ENCODE results near the gene P4HTM.
A peak's percentile ranks its signal among the peaks of the same experiment; 100 is the strongest.
"Not testable (repeated sequence)": the region's sequence is repeated elsewhere in the genome, so short reads cannot be mapped to it uniquely, and the experiment has no call there.

P4HTM gene

DNA sequence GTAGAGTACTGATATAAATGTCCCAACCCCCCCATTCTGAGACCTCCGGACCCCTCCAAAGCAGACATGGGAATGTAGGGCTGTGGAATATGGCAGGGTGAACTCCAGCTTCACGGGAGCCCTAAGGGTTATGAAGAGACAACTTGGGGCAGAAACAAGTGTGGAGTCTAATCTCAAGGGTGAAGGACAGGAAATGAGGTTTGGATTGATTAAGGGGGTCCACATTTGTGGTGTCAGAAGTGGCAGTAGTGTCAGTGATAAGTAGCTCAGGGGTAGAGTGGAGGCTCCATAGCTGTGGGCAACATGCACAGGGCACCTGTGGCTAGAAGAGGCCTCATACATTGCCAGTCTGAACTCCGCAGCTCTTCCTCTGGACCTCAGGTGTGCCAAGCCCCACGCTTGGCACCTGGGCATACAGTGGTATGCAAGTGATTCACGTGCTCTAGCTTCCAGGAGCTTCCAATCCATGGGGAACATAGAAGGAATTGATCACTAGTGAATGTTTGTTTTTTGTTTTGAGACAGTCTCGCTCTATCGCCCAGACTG lies 4.1 kb upstream of the P4HTM start:
- DNase-seq, result no peak

DNA sequence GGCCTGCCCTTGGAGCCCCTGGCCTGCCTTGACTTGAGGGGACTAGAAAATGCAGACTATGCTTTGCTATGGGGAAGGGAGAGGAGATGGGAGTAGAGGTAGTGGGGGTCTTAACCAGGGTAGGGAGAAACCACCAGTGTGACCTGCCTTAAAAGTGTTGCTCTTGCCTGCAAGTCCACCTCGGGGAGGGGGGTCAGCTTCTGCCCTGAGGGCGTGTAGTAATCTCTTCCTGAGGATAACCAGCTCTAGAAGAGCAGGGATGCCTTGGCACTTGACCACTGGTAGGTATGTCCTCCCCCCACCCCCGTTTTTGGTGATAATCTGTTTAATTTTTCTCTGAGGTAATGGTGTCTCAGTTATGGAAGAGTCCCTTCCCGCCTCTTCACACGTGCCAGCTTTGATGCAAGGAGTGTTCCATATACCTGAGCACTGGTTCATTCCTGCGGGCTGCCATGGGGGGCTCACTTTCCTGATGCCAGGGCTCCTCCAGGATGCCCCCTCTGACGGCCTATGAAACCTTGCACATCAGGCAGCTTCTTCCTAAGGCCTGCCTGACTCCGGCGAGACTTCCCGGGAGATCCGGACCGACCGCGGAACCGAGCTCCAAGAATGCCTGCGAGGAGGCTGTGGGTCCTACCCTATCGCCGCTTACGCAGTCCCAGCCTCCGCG lies 780 bp upstream of the P4HTM start:
- DNase-seq, result peak; percentile 84

DNA sequence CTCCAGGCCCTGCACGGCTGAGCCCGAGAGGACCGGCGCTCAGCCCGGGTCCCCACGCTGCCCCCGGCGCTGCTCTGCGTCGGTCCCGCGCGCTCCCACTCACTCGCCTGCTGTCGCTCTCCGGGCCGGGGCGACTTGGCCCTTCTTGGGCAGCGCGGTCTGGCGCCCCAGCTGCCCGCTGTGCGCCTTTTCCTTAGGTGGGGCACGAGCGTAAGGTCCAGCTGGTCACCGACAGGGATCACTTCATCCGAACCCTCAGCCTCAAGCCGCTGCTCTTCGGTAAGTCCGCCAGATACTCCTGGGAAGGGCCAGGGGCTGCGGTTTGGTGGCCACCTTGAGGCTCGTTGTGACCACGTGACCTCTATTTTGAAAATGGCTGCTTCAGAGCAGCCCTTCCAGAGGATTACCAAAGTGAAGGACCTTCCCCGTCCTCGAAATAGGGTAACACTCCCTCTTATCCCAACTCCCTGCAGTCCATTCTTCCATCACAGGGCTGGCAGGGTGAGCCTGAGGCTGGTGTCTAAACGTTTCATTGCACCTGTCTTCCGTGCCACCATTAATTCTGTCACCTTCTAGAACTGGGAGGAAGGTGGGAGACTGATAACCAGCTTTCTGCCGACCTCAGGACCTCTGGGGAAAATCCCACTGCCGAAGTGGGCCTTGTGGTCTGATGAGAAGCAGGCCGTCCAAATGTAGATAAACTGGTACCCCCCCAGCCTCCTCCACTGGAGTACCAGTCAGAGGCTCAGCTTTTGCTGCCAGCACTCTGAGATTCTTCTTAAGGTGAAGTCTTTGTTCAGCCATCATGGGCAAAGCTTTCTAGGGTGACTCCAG lies 812 bp downstream of the P4HTM start:
- DNase-seq, result peak; percentile 68

DNA sequence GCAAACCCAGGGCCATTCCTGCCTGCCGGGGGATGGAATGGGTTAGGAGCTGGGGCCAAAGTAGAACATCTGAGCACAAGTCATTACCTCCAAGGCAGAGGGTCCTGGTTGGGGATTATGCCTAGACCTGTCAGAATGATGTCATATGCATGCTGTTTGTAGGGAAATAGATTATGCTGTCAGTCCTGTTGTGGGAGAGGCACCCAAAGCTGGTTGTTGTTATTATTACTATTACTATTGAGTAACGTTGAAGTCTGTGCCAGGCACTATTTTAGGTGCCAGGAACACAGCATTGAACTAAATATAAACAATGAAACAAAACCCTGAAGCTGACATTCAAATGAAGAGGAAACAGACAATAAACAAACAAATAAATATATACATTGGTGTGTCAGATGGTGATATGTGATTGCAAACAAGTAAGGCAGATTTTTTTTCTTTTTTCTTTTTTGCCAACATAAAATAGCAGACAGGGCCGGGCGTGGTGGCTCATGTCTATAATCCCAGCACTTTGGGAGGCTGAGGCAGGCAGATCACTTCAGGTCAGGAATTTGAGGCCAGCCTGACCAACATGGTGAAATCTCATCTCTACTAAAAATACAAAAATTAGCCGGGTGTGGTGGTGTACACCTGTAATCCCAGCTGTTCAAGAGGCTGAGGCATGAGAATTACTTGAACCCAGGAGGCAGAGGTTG lies 2.0 kb downstream of the P4HTM start:
- no peak for DNase-seq

DNA sequence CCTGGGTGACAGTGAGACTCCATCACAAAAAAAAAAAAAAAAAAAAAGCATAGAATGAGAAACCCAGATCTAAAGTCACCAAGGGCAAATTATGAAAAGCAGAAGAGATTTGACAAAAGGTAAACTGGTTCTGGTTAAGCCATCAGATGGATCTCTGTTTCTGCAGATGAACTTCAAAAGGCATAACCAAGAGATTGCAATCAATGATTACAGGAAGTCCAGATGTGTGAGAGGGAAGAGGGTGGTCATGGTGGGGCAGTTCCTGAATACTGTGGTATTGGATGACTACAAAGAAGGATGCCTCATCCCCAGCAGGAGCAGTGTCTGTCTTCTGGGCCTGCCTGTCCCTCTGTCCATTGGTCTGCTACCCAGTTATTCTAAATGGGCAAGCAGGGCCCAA lies 3.8 kb downstream of the P4HTM start:
- no peak for DNase-seq

DNA sequence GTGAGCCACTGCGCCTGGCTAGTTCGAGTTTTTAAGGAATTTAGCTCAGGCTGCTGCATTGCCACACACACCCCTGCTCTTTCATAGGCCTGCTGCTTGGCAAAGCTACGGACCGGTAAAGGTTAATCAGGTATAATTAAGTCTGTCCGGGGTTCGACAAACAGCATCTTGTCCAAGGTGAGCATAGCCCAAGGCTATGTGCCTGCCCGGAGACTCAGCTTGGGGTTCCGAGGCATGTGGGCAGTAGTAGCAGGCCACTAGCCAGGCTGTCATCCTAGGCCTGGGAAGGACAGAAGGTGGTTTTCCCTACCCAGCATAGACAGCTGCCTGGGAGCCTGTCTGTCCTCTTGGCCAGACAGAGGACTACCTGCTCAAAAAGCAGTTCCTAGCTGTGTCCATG lies 6.6 kb downstream of the P4HTM start:
- DNase-seq, result no peak

DNA sequence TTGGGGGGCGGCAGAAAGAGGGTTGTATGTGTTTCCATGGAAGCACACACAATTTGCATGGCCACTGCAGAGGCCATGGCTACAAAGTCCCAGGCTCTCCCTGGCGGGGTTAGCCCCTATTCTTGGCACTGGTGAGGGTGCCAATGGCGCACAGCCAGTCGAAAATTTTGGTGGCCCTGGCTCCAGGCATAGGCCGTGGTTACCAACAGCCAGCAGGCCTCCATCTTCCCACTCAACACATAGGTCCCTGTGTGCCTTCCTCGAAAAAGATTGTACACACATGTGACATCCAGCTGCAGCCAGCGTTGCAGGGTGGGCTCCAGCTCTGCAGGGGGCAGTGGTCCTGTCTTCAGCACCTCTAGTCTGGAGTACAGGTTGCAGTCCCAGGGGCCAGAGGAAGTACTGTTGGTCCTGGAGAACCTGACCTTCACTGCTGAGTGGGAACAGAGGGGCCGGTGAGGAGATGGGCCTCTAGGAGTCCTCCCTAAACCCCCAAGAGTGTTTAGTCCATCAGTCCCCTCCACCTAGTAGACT lies 7.1 kb downstream of the P4HTM start:
- no peak for DNase-seq

DNA sequence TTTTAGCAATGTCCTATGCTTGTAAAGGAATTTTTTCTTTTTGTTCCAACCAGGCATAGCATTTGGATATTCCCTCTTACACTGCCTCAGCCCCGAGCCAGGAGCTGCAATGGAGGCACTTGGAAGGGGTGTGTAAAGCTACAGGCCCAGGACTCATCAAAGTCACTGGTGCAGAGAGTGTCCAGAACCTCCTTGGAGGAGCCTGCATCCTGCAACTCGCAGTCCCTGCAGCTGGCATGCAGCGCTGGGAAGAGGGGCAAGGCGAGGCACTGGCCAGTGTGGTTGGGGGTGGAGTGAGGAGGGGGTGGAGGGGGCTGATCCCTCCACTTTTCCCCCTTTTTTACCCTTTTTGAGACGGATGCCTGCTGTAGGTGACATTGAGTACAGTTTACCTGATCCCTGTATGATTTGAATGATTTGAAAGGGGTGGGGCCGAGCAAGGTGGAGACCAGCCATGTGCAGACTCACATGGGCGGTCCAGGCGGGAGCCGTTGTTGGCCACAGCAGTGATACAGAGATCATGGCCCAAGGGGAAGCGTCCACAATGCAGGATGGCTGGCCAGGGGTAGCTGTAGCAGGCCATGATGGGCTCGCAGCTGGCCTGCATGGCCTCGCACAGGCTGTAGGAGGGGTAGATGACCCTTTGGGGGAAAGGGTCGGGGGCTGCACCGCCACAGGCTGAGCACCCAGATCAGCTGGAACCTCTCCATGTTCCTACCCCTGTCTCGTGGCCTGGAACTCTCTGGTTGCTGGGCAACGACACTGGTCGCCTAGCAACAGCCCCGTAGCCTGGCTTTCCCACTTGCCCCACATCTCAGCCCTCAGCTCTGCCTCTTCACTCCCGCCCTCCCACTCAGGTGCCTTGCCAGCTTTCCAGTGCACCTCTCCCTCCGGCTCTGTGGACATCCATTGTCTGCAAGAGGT lies 7.9 kb downstream of the P4HTM start:
- no peak for DNase-seq

DNA sequence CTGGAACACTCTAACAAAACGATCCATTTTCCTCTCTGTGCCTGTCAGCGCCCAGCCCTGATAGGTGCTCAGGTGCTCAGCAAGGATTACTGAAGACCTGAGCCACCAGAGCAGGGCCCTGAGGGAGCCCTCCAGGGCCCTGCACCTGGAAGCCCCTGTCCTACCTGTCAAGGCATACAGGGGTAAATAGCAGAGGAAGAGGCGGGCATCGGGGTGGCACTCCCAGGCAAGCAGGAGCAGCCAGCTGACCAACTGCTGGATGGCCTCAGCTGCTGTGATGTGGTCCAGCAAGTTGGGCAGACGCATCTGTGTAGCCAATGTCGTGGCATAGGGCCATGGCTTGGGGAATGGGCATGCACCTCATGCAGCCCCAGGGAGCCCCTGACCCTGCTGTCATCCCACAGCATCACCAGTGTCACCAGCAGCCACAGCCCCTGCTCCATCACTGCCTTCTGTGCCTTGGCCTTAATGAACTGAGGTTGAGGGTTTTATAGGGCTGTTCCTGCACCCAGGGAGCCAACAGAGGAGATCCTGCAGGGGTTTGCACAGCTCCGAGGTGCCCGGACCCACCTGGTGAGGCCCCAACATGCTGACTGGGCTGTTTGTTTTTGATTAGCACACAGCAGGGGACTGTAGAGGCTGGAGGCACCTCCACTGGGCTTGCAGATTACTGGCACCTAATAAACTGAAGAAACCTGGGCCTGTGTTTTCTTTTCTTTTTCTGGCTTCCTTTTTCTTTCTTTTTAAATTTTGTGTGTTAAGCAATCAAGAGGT lies 9.2 kb downstream of the P4HTM start:
- DNase-seq, result no peak

DNA sequence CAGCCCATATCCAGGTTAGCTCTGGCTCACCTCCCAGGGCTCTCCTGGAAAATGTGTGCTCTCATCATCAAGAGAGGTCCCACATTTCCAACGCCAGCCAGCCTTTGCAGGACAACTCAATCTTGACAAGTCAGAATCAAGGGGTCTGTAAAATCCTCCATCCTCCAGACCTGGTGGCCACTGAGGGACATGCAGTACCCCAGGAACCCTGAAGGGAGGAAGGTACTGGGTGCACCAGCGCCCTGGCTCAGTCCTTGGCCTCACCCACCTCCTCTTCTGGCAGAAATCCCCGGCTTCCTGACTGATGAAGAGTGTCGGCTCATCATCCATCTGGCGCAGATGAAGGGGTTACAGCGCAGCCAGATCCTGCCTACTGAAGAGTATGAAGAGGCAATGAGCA lies 11.1 kb downstream of the P4HTM start:
- no peak for DNase-seq

DNA sequence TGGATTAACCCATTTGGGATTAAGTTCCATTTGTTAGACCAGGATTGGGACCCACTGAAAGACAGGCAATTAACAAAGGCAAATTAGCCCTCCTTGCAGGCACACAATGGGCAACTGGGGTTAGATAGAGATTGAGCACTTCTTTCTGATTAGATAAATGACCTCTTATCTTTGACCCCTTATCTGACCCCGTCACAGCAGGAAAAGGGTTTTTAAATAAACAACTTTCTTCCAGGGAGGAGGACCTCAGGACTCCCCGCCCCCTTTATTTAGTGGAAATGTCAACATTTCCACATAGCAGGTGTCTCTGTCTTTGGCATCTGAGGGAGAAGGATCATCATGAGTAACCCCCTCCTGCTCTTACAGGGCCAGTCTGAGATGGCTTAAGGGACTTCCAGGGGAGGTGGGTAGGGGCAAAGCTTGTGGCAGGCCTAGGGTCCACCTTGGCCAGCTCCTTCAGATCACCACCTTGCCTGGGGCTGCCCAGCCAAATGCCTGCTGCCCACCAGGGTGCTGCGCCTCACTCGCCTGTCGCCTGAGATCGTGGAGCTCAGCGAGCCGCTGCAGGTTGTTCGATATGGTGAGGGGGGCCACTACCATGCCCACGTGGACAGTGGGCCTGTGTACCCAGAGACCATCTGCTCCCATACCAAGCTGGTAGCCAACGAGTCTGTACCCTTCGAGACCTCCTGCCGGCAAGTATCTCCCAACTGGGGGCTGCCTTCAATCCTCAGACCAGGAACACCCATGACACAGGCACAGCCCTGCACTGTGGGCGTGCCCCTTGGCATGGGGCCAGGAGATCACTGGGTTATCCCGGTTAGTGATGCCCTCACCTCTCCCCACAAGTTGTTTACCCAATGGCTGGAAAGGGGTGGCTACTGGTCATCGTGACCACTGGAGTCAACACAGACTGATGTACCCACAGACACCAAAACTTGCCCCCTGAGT lies 14.6 kb downstream of the P4HTM start:
- no peak for DNase-seq

DNA sequence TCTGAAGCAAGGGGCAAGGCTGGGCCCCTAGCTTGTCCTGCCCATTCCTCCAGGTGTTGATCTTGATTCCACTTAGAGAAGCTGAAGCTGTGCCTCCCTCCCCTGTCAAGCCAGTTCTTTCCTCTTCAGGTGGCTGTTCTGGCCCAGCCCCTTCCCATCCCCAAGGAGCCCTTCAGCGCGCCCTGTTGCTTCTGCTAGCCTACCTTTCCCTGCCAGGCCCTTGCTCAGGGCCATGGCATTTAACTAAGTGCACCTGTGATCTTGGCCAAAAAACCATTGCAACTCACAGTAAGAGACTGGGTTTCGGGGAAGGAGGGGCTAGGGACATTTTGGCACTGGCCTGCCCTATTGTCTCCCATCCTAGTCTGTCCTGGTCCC lies 15.3 kb downstream of the P4HTM start:
- DNase-seq, result no peak

DNA sequence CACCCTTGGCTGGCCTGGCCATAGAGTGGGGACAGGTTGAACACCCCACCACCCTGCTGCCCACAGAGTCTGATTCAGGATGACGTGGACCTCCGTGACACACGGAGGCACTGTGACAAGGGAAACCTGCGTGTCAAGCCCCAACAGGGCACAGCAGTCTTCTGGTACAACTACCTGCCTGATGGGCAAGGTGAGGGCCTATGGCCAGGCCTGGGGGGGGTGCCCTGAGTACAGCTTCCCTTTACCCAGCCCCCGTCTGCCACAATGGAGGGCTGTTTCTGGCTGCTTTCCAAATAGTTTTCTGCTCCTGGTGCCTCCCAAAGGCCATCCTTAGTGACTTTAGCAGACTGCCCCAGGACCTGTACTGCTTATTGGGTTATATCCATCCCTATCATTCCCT lies 16.0 kb downstream of the P4HTM start:
- no peak for DNase-seq

DNA sequence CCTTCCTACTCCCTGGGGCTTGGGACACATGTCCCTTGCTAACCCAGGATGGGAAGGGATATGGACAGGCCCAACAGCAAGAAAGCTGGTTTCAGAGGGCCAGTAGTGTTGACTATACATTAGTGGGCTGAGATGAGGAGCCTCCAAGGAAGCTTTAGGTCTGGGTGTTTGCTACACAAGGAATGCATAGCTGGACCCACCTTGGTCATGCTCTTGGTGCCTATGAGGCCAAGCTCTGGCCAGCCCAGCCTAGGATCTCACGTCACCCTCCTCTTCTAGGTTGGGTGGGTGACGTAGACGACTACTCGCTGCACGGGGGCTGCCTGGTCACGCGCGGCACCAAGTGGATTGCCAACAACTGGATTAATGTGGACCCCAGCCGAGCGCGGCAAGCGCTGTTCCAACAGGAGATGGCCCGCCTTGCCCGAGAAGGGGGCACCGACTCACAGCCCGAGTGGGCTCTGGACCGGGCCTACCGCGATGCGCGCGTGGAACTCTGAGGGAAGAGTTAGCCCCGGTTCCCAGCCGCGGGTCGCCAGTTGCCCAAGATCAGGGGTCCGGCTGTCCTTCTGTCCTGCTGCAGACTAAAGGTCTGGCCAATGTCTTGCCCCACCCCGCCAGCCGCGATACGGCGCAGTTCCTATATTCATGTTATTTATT lies 16.5 kb downstream of the P4HTM start:
- DNase-seq, result peak; percentile 63

DNA sequence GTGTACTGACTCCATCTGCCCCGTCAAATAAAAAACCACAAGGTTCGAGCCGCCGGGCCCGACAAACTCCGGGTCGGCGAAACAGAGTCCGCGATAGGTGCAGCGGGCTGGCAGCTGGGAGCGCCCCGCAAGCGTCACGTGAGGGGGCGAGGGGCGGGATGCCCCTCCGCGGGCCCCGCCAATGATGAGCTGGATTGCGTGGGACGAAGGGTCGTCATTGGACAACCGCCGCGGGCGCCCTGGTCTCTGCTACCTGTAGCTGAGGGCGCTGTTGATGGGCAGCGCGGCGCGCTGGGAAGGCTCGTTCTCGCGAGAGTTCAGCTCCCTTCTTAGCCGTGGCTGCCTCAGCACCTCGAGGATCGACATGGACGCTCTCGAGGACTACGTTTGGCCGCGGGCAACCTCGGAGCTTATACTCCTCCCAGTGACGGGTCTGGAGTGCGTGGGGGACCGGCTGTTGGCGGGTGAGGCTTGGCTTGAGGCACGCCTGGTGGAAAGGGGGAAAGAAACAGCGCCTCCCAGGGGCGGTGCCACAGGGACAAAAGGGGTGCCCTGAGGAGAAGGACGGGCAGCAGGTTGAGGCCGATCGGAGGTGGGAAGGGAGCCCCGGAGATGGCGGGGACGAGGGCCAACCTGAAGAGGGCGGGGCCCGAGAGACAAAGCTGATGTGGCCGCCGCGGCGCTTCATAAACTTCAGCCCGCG lies 17.2 kb downstream of the P4HTM start, which contains the start of gene WDR6:
TSS of gene WDR6 (plus strand) at position 324 of the 703 bp plus-strand sequence. CDS start at position 365, 41 bp downstream.
- DNase-seq, result peak; percentile 99

DNA sequence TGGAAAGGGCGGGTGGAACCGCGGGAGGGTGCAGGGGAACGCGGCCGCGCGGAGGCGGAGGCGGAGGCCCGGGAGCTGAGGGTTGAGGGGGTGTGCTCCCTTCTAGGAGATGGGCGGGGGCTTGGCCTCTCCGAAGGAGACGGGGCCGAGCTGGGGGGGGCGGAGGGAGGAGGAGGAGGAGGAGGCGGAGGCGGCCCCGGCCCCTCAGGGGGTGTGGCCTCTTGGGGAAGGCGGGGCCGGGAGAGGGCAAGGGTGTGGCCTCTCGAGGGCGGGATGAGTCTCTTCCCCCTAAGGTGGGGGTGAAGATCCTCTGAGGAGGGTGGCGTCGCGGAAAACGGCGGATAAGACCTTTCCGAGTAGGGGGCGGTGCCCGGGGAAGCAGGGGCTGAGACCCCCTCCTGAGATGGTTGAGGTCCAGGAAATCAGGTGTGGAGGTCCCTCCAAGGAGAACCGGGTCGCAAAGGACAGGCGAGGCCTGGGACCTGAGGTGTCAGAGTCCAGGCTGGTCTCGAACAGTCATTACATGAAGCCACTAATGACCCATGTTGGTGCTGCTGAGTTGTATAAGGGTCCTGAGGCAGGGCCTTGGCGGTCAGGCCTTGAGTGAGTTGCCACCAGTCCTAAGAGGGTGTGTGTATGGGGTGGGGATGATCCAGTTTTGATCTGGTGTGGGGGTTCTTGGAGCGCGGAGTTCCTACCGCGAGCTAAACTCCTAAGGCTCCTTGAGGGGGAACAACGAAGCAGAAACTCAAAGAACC lies 17.9 kb downstream of the P4HTM start:
- DNase-seq, result peak; percentile 95

DNA sequence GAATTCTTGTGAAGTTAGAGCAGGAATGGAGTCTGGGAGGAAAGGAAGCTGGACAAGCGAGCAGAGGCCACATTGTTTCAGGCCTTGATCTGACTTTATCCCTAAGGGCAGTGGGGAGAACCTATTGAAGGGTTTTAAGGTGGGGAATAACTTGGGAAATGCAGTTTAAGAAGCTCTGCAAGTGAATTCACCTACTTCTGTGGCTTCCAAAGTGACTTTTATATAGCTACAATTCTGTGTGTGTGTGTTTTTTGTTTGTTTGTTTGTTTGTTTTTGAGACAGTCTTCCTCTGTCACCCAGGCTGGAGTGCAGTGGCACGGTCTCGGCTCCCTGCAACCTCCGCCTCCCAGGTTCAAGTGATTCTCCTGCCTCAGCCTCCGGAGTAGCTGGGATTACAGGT lies 18.6 kb downstream of the P4HTM start:
- not testable (repeated sequence) for DNase-seq

DNA sequence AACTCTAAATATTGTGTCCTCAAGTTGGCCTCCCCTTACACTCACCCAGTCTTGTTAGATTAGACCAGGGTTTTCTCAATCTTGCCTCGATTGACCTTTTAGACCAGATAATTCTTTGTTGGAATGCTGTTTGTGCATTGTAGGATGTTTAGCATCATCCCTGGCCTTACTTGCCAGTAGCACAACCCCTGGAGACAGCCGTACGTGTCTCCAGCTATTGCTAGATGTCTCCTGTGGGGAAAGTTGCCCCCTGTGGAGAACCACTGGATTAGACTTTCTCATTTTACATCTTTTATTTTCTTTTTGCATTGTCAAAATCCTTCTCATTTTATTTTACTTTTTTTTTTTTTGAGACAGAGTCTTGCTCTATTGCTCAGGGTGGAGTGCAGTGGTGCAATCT lies 19.4 kb downstream of the P4HTM start:
- no peak for DNase-seq
